Activated CD4-positive, alpha-beta T cell treated with anti-CD3 and anti-CD28 coated beads, Interleukin-2, amount 50 U/mL, for 48 hours (primary cell): ENCODE data around the gene RAPGEF5.

Experiments
- DNase-seq, 2 experiments: peaks; one replicate each; pipeline ENCODE4 v3.0.0-alpha.2; 2020

RAPGEF5 gene

GRCh38 chr7:22356701-22357310 is at the start of gene RAPGEF5:
Gene RAPGEF5, minus strand, starts transcription at chr7:22357154. Its CDS starts 94 bp downstream, at chr7:22357060.
- DNase-seq = peak in 1 of 2 experiments; percentile 2

- no peak for DNase-seq
Observed at GRCh38 chr7:22406715-22407114, 49.8 kb upstream of the RAPGEF5 start.

GRCh38 chr7:22404421-22405023 is 47.6 kb upstream of the RAPGEF5 start:
- DNase-seq = no peak

- DNase-seq = no peak
Observed at GRCh38 chr7:22403344-22403743, 46.4 kb upstream of the RAPGEF5 start.

DNA sequence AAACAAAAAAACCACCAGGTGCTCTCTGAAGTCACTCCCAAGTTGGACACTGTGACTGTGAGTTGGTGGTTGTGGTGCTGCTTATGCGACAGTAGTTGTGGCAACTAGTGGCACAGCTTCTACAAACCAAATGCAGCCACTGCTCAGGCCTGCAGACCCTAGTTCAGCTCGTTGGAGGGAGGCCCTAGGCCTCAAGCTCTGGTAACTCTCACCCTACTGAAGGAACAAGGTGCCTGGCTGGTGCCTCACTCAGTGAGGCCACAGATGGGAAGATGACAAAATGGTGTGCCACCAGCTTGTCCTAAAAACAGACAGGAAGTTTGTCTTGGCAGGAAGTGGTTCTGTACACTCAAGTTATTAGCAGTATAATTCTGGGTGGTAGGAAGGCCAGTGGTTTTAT is 45.3 kb upstream of the RAPGEF5 start:
- DNase-seq = no peak

DNA sequence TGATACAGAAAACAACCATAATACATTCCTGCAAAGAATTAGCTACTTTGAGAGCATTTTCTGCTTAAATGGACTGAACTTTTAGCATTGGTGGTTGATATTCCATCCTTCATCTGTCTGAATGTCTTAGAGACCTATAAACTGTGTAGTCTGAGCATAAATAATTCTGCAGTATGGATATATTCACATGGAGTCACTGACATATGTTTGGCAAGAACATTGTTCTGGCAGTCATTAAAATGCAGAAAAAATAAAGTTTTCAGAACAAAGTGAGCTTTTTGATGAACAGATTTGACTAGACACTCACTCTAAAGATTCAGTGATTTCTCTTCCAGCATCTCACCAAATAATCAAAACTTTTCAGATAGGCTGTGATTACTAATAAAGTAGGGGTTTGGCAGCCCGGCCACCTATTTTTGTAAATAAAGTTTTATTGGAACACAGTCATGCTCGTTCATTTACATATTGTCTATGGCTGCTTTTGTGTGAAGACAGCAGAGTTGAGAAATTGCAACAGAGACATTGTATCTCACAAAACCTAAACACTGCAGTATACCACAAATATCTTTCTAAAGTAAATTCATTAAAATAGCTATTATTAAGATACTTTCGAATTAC is 44.1 kb upstream of the RAPGEF5 start:
- DNase-seq = no peak

GRCh38 chr7:22400150-22400814 is 43.3 kb upstream of the RAPGEF5 start:
- no peak for DNase-seq

- no peak for DNase-seq
Observed at GRCh38 chr7:22399546-22399945, 42.6 kb upstream of the RAPGEF5 start.

DNA sequence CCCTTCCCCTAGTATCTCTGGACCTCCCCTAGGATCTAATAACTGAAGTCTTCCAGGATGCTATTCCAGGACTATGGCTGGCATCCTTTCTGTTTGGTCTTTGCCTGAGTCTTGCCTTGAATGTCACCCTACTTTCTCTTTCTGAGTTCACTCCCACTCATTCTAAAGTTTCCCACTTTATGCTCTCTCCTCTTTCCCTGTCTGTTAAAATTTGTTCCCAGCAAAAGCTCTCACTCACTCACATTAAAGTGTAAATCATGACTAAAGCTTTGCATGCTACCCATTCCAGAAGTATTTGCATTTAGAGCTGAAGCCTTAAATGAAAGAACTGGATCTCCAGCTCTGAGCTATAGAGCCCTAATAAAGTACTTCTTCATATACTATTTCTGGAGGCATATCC is 42.1 kb upstream of the RAPGEF5 start:
- no peak for DNase-seq

GRCh38 chr7:22397981-22398380 is 41.0 kb upstream of the RAPGEF5 start:
- no peak for DNase-seq

- DNase-seq = no peak
Observed at GRCh38 chr7:22395222-22395621, 38.3 kb upstream of the RAPGEF5 start.

DNA sequence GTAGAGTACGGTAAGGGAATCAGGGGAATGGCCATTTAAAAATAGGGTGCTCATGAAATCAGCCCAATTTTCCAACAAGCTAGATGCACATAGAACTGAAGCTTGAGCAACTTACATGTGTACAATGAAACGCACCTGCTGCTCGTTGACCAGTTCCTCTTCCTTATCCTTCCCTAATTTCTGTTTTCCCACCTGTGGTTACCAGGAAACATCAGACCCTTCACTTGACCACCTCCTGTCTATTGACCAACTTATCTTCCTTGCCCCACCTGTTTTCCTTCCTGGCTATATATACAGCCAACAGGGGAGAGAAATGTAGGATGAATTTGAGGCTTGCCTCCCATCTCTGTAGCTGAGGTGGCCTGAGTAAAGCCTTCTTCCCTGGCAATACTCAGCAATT is 37.8 kb upstream of the RAPGEF5 start:
- DNase-seq = no peak

DNA sequence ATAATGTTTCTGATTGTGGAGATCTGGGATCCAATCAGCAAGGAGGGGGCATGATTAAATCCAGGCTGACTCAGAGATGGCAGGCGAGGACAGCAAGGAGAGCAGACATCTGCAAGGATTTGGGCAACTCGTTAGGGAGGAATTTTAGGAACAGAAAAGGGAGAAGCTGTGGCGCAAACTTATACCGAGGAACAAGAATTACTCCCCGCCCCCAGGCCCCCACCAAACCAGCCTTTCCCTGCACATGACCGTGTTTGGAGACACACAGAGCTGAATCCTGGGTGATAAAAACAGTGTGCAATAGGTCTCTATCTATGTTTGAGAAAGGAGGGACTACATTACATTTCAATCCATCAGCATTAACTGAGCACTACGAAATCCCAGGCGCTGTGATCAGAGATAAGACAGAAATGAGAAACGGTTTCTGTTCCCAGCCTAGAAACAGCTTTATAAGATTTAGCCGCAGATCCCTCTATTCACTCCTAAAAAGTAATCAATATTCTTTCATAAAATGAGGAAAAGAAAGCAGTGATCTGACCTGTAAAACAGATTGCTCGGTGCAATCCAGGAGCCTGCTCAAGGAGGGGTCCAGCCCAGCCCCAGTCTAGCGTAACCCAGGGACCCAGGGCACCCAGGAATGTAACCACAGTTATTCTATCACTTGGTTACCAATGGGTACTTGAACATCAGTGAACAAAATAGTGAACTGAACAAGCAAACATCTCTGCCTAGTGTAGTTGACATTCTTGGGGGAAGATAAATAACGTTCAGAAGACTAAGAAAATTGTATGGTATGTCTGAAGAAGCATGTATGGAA is 37.2 kb upstream of the RAPGEF5 start:
- no peak for DNase-seq

DNA sequence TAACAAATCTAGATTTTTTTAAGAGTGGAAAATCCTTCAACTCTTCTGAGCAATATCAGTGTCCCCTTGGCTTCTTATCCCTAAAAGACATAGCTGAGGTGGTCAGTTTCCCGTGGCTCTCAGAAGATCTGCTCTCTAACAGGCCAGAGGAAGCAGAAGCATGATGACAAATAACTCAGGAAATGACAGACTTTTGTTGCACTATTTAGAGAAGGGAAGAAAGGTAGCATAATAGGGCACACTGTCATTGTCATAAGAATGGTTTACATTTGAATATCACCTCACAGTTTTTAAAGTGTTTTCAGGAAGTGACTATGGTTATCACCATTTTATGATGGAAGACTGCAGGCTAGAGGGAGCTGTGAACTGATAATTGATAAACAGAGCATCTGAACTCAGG is 33.6 kb upstream of the RAPGEF5 start:
- DNase-seq = no peak

DNA sequence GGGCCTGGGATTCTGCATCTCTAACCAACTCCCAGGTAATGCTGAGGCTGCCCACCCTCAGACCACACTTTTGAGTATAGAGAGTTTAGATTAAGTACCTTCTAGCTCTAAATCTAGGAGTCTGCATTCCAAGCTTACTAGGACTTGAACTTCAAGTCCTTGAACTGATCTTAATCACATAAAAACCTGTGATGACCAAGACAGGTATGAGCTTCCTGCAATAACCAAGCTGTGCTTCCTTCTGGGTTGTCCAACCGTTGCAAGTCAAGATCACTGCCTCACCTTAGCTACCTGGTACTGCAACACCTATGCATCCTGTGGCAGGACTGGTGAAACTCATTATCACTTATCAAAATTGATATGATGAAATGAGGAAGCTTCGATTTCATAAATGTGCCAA is 32.9 kb upstream of the RAPGEF5 start:
- no peak for DNase-seq

DNA sequence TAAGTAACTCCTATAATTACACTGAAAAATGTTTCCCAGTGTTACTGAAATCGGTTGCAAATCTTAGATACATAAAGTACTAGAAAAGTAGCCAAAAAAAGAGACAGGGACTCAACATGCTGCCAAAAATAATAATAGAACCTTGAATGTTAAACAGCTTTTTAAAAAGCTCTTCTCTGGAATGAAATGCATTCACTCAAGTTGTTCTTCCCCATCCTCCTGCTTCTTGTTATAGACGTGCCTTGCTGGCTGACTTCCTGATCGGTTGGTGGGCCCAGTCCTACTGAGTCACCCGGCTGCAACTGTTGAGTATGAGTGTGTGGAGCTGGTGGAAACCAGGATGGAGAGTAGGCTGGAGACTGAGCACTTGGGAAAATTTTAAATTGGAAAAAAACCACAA is 30.6 kb upstream of the RAPGEF5 start:
- DNase-seq = no peak

- DNase-seq = no peak
Observed at GRCh38 chr7:22386865-22387264, 29.9 kb upstream of the RAPGEF5 start.

DNA sequence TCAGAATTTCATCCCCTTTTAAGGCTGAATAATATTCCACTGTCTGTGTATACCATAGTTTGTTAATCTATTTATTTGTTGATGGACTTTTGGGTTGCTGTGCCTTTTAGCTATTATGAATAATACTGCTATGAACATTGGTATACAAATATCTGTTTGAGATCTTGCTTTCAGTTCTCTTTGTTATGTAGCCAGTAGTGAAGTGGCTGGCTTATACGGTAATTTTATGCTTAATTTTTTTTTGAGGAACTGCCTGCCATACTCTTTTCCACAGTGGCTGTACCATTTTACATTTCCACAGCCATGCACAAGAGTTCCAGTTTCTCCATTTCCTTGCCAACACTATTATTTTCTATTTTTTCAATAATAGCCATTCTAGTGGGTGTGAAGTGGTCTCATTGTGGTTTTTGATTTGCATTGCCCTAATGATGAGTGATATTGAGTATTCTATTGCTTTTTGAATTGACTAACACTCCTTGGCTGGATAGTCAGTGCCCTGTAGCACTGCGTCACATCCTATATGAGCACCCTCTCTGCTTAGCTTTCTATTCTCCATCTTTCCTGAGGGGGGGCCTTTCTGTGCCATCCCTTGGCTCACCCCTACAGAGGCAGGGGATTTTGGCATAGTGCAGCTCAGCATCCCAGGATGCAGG is 29.4 kb upstream of the RAPGEF5 start:
- no peak for DNase-seq

GRCh38 chr7:22385326-22385725 is 28.4 kb upstream of the RAPGEF5 start:
- no peak for DNase-seq

- DNase-seq = no peak
Observed at GRCh38 chr7:22380333-22380732, 23.4 kb upstream of the RAPGEF5 start.

- no peak for DNase-seq
Observed at GRCh38 chr7:22378199-22378980, 21.4 kb upstream of the RAPGEF5 start.

GRCh38 chr7:22377703-22378102 is 20.7 kb upstream of the RAPGEF5 start:
- DNase-seq = no peak
